HUES6 (cell line): Measurements from ENCODE around the gene TMEM134.

ENCODE experiments used
- H3K27ac ChIP-seq: 2 replicates; pipeline ENCODE4 v1.7.0; 2013; ENCODE audit warnings: low read depth, mild to moderate bottlenecking, low read length, inconsistent platforms
- H3K27me3 ChIP-seq: 2 replicates; pipeline ENCODE4 v1.6.1; 2013; ENCODE audit warnings: low read length; ENCODE audit not compliant: control insufficient read depth, insufficient read depth
- H3K36me3 ChIP-seq: 2 replicates; pipeline ENCODE4 v1.6.1; 2013; ENCODE audit warnings: low read length; ENCODE audit not compliant: control insufficient read depth, insufficient read depth
- H3K4me1 ChIP-seq: 2 replicates; pipeline ENCODE4 v1.6.1; 2013; ENCODE audit warnings: low read length; ENCODE audit not compliant: control insufficient read depth, insufficient read depth
- H3K4me3 ChIP-seq: 2 replicates; pipeline ENCODE4 v1.5.1; 2013; ENCODE audit warnings: low read depth, low read length
- H3K9ac ChIP-seq: one replicate; pipeline ENCODE4 v1.6.1; 2013; ENCODE audit warnings: mild to moderate bottlenecking, low read length
- H3K9me3 ChIP-seq: 2 replicates; pipeline ENCODE4 v1.6.1; 2013; ENCODE audit warnings: low read depth, low read length; ENCODE audit not compliant: control insufficient read depth, insufficient read depth

TMEM134 gene

GRCh38 chr11:67411785-67412152 is 57.3 kb downstream of the TMEM134 start:
- Histone ChIP-seq H3K4me3 (no peak overlapping the region), H3K27ac (no peak overlapping the region), H3K9ac (no peak overlapping the region), H3K27me3 (peaks cover 34% of the 10 kb centered on the region), H3K4me1 (peaks cover 26% of the 10 kb centered on the region), H3K9me3 (no peaks in the 10 kb centered on the region), H3K36me3 (no peaks in the 10 kb centered on the region)
